Fibroblast of peridontal ligament (primary cell): ENCODE measurements around the gene PRRT3.
"Not testable (repeated sequence)": the region's sequence is repeated elsewhere in the genome, so short reads cannot be mapped to it uniquely, and the experiment has no call there.

Experiments used
- DNase-seq: peaks from one replicate; pipeline ENCODE4 v3.0.0-alpha.2; 2010; ENCODE audit errors: extremely low read depth

PRRT3 gene

DNA sequence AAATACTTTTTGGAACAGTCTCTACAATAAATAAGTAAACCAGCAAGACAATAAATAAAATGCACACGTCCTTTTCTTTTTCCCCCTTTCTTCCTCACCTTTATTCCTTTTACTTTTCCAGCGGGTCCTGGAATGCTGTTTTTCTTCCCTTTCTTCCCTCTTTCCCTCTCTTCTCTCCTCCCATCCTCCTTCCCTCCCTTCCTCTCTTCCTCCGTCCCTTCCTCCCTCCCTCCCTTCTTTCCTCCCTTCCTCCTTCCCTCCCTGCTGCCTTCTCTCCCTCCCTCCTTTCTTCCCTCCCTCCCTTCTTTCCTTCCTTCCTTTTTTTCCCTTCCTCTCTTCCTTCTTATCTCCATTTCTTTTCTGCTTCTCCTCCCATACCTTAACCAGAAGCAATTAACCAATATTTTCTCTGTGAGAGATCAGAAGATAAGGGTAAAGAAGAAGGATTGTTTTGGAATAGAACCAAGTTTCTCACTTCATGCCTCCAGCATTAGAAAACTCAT is 52.9 kb downstream of the PRRT3 start:
- no peak for DNase-seq

DNA sequence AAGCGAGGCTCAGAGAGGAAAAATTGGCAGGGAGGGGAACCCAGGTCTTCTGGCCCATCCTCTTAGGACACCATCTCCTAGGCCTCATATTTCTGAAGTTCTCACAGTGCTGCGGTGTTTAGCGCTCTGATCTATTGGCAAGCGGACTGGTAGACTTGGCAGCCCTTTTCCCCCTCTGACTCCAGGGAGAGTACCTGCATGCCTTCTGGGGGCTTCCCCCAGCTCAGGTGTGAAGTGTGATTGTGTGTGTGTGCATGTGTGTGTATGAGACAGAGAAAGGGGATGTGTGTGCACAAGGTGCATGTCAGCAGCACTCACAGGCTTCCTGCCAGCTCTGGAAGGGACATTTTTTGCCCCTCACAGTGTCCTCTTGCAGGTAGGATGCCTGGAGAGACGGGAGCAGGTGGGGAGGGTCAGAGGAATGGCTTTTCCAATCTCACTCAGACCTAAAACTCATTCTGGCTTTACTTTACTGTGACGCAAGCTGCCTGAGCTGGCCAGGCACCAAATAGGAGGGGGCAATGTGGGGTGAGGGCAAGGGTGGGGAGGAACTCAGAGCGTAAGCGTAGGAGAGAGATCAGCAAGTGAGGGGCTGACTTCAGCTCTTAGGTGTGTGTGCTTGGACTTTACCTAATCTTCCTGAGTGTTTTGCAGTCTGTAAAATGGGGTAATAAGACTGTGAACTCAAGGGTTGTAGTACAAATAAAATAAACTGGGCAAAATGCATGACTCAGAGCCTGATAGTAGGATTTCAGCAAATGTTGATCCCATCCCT is 53.6 kb downstream of the PRRT3 start:
- no peak for DNase-seq

DNA sequence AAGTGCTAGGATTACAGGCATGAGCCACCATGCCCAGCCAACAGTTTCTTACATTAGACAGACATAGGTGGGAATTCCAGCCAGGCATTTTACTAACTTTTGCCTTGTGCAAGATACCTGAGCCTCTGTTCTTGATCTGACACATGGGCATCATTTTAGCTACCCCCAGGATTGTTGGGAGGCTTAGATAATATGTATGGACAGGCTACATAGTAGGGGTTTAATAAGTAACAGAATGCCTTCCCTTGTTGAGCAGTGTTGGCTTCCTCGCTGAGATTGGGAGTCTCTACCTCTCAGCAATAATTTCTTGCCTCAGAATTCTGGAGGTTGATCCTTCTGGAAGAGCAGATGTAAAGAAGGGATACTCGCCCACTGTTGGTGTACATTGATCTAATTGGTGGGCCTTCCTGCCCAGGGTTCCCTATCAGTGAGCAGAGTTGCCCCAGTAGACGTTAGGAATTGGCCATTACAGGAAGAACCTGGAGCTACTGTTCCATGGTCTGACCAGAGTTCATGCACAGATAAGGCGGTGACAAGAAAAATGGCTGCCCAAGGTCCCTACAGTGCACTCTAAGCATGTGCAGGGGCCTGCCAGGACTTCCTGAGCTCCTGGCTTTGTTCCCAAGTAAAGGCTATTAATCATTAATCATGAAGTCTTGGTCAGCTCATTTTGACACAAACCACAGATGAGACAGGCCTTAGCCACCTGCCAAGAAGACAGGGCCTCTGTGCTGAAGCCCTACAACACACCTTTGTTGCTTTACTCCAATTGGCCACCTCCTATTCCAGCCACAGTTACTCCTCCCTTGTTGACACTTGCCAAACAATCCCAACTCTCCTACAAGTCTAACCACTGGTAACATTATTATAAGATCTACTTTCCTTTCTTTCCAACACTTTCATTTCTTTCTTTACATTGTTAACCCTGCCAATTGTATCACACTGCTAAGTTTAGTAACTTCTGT is 54.5 kb downstream of the PRRT3 start:
- DNase-seq, result no peak

DNA sequence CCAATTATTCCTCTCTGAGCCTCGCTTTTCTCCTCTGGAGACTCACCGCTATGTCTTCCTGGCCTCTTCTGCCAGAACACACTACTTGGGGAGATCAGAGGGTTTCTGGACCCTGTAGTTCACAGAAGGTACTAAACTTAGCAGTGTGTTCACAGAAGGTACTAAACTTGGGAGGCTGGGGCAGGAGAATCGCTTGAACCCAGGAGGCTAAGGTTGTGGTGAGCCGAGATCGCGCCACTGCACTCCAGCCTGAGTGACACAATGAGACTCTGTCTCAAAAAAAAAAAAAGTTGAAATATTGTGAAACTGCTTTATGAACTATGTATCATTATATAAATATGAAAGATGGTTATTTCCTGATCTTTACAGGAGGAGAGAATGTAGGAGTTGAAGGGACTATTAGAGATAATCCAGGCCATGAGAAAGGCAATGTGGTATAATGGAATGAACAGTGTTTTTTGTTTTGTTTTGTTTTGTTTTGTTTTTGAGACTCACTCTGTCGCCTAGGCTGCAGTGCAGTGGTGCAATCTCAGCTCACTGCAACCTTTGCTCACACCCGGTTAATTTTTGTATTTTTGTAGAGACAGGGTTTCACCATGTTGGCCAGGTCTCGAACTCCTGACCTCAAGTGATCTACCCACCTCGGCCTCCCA is 55.3 kb downstream of the PRRT3 start:
- not testable (repeated sequence) for DNase-seq

DNA sequence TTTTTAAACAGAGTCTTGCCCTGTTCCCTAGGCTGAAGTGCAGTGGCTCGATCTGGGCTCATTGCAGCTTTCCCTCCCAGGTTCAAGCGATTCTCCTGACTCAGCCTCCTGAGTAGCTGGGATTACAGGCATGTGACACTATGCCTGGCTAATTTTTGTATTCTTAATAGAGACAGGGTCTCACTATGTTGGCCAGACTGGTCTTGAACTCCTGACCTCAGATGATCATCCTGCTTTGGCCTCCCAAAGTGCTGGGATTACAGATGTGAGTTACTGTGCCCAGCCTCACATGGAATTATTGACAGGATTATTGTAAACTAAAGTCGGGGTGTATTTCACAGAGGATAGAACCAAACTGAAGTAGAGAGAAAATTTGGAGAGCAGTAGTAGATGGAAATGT is 56.5 kb downstream of the PRRT3 start:
- DNase-seq, result not testable (repeated sequence)
